ENCODE results near the gene LRRC49. TPM values are rescaled to one million over a fixed set of nuclear protein-coding genes. Genes with fewer than 3 reads are reported as not detected.
"Not testable (repeated sequence)": the region's sequence is repeated elsewhere in the genome, so short reads cannot be mapped to it uniquely, and the experiment has no call there.

LRRC49 gene
- polyA plus RNA-seq, 4 donors = 17.9 to 18.9 (median 18.4) TPM

GRCh38 chr15:71044006-71044405 is 151.4 kb downstream of the LRRC49 start:
- no peak for DNase-seq (ENCODE audit: low read depth in 4 of 4, low spot score in 2 of 4)

GRCh38 chr15:71046146-71046545 is 153.5 kb downstream of the LRRC49 start:
- DNase-seq (ENCODE audit: low read depth in 4 of 4, low spot score in 2 of 4) = not testable (repeated sequence)

GRCh38 chr15:71048913-71049675 is 156.5 kb downstream of the LRRC49 start:
- DNase-seq (ENCODE audit: low read depth in 4 of 4, low spot score in 2 of 4) = no peak

- no peak for DNase-seq (ENCODE audit: low read depth in 4 of 4, low spot score in 2 of 4)
These were observed 157.2 kb downstream of the LRRC49 start for GRCh38 chr15:71049706-71050422.

GRCh38 chr15:71050461-71050860 is 157.8 kb downstream of the LRRC49 start:
- DNase-seq (ENCODE audit: low read depth in 4 of 4, low spot score in 2 of 4) = no peak

- no peak for DNase-seq (ENCODE audit: low read depth in 4 of 4, low spot score in 2 of 4)
These were observed 158.9 kb downstream of the LRRC49 start for GRCh38 chr15:71051539-71051938.

GRCh38 chr15:71052356-71052755 is 159.7 kb downstream of the LRRC49 start:
- no peak for DNase-seq (ENCODE audit: low read depth in 4 of 4, low spot score in 2 of 4)

- no peak for DNase-seq (ENCODE audit: low read depth in 4 of 4, low spot score in 2 of 4)
These were observed 161.8 kb downstream of the LRRC49 start for GRCh38 chr15:71054286-71054952.

- DNase-seq (ENCODE audit: low read depth in 4 of 4, low spot score in 2 of 4) = no peak
These were observed 162.8 kb downstream of the LRRC49 start for GRCh38 chr15:71055461-71055860.

GRCh38 chr15:71056111-71056510 is 163.5 kb downstream of the LRRC49 start:
- DNase-seq (ENCODE audit: low read depth in 4 of 4, low spot score in 2 of 4) = no peak

- DNase-seq (ENCODE audit: low read depth in 4 of 4, low spot score in 2 of 4) = no peak
These were observed 164.5 kb downstream of the LRRC49 start for GRCh38 chr15:71057143-71057542.

GRCh38 chr15:71057581-71057980 is 165.0 kb downstream of the LRRC49 start:
- no peak for DNase-seq (ENCODE audit: low read depth in 4 of 4, low spot score in 2 of 4)

- no peak for DNase-seq (ENCODE audit: low read depth in 4 of 4, low spot score in 2 of 4)
These were observed 168.4 kb downstream of the LRRC49 start for GRCh38 chr15:71060983-71061382.

GRCh38 chr15:71066983-71067382 is 174.4 kb downstream of the LRRC49 start:
- no peak for DNase-seq (ENCODE audit: low read depth in 4 of 4, low spot score in 2 of 4)

- no peak for DNase-seq (ENCODE audit: low read depth in 4 of 4, low spot score in 2 of 4)
These were observed 177.1 kb downstream of the LRRC49 start for GRCh38 chr15:71069693-71070092.

- no peak for DNase-seq (ENCODE audit: low read depth in 4 of 4, low spot score in 2 of 4)
These were observed 178.9 kb downstream of the LRRC49 start for GRCh38 chr15:71071529-71071928.

- no peak for DNase-seq (ENCODE audit: low read depth in 4 of 4, low spot score in 2 of 4)
These were observed 179.8 kb downstream of the LRRC49 start for GRCh38 chr15:71072423-71072822.

GRCh38 chr15:71078506-71079207 is 186.0 kb downstream of the LRRC49 start:
- no peak for DNase-seq (ENCODE audit: low read depth in 4 of 4, low spot score in 2 of 4)

GRCh38 chr15:71079208-71080044 is 186.8 kb downstream of the LRRC49 start:
- DNase-seq (ENCODE audit: low read depth in 4 of 4, low spot score in 2 of 4) = no peak

GRCh38 chr15:71080166-71080565 is 187.5 kb downstream of the LRRC49 start:
- no peak for DNase-seq (ENCODE audit: low read depth in 4 of 4, low spot score in 2 of 4)
